ENCODE measurements around the gene ANKRD40.

Gene ANKRD40

GRCh38 chr17:50689251-50689650 is 18.5 kb downstream of the ANKRD40 start:
- TF ChIP-seq EZH2 (IDR thresholded peaks at IDR 0.05; ENCODE audit: borderline replicate concordance, low read length), result no peak
- Histone ChIP-seq H3K4me2 (ENCODE audit: low read length) (no peak overlapping the region), H3K36me3 (ENCODE audit: insufficient read depth, low read length) (peaks cover 18% of the 10 kb centered on the region), H3K9me2 (ENCODE audit: low read depth, low read length) (no peaks in the 10 kb centered on the region), H3K4me1 (ENCODE audit: insufficient read depth, low read length, severe bottlenecking) (no peaks in the 10 kb centered on the region), H3K9me3 (ENCODE audit: low read length) (no peaks in the 10 kb centered on the region), H3F3A (ENCODE audit: insufficient read depth, low read length) (no peaks in the 10 kb centered on the region), H4K20me1 (ENCODE audit: insufficient read depth, low read length) (no peaks in the 10 kb centered on the region), H3K79me2 (ENCODE audit: insufficient read depth, low read length) (no peaks in the 10 kb centered on the region), H2AFZ (ENCODE audit: low read length) (no peak overlapping the region), H3K9ac (ENCODE audit: low read length) (no peak overlapping the region), H3K27me3 (ENCODE audit: insufficient read depth, low read length) (no peaks in the 10 kb centered on the region), H3K27ac (ENCODE audit: low read depth, low read length, poor library complexity, severe bottlenecking) (no peak overlapping the region), H3K4me3 (ENCODE audit: low read depth, low read length, poor library complexity, severe bottlenecking) (no peak overlapping the region)

DNA sequence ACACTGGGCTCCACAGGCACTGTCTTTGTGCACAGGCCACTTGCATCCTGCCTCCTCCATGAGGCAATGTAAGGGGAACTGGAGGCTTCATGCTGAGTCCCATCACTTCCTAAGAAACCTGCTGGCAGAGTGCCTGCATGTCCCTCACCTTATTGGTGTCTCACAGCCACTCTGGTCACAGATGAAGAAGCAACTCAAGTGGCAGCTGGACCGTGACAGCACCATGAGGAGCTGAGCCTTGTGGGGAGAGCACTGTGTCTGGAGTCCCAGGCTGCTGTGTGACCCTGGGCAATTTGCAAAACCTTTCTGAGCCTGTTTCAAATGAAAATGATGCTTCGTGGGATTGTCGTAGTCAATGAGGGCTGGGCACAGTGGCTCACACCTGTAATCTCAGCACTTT is 19.5 kb downstream of the ANKRD40 start:
- no peaks in the 10 kb centered on the region for H3K79me2 ChIP-seq (ENCODE audit: insufficient read depth, low read length)
- H3K4me2 ChIP-seq (ENCODE audit: low read length), result no peak overlapping the region
- H3K4me3 ChIP-seq (ENCODE audit: low read depth, low read length, poor library complexity, severe bottlenecking), result no peak overlapping the region
- H3K9me3 ChIP-seq (ENCODE audit: low read length), result no peaks in the 10 kb centered on the region
- no peaks in the 10 kb centered on the region for H3K9me2 ChIP-seq (ENCODE audit: low read depth, low read length)
- H3K9ac ChIP-seq (ENCODE audit: low read length), result no peak overlapping the region
- H3K4me1 ChIP-seq (ENCODE audit: insufficient read depth, low read length, severe bottlenecking), result no peaks in the 10 kb centered on the region
- no peaks in the 10 kb centered on the region for H4K20me1 ChIP-seq (ENCODE audit: insufficient read depth, low read length)
- no peaks in the 10 kb centered on the region for H3F3A ChIP-seq (ENCODE audit: insufficient read depth, low read length)
- no peaks in the 10 kb centered on the region for H3K27me3 ChIP-seq (ENCODE audit: insufficient read depth, low read length)
- TF ChIP-seq EZH2 (IDR thresholded peaks at IDR 0.05; ENCODE audit: borderline replicate concordance, low read length), result no peak
- TF ChIP-seq, protein P1, sequence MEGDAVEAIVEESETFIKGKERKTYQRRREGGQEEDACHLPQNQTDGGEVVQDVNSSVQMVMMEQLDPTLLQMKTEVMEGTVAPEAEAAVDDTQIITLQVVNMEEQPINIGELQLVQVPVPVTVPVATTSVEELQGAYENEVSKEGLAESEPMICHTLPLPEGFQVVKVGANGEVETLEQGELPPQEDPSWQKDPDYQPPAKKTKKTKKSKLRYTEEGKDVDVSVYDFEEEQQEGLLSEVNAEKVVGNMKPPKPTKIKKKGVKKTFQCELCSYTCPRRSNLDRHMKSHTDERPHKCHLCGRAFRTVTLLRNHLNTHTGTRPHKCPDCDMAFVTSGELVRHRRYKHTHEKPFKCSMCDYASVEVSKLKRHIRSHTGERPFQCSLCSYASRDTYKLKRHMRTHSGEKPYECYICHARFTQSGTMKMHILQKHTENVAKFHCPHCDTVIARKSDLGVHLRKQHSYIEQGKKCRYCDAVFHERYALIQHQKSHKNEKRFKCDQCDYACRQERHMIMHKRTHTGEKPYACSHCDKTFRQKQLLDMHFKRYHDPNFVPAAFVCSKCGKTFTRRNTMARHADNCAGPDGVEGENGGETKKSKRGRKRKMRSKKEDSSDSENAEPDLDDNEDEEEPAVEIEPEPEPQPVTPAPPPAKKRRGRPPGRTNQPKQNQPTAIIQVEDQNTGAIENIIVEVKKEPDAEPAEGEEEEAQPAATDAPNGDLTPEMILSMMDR (IDR thresholded peaks at IDR 0.05; ENCODE audit: low read length), result no peak
- no peak overlapping the region for H3K27ac ChIP-seq (ENCODE audit: low read depth, low read length, poor library complexity, severe bottlenecking)
- no peak overlapping the region for H2AFZ ChIP-seq (ENCODE audit: low read length)
- peaks cover 10% of the 10 kb centered on the region for H3K36me3 ChIP-seq (ENCODE audit: insufficient read depth, low read length)

DNA sequence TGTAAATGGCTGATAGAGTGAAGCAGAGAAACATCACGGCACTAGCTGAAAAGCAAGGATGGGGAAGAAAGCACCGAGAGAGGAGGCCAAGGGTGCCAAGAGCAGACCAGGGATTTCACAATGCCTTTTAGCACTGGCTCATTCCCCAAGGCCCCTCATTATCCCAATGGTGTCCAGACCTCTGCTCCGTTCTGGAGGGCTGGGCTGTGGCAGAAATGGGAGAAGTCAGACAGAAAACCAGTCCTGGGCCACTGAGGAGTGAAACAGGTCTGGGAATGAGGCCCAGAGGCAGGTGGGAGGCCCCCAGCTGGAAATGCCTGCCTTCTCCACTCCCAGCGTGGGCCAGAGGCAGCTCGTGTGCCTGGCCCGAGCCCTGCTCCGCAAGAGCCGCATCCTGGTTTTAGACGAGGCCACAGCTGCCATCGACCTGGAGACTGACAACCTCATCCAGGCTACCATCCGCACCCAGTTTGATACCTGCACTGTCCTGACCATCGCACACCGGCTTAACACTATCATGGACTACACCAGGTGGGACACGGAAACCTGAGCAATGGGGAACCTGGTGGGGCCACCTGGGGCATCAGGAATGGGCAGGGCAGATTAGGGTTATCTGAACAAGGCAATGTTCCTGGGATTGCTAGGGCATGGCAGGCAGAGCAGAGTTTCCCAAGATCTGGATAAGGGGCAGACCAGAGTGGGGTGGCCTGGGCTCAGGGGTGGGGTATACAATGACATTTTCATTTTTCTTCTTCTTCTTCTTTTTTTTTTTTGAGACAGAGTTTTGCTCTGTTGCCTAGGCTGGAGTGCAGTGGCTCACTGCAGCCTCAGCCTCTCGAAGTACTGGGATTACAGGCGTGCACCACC is 20.3 kb downstream of the ANKRD40 start:
- Histone ChIP-seq H4K20me1 (ENCODE audit: insufficient read depth, low read length) (no peaks in the 10 kb centered on the region), H3K9ac (ENCODE audit: low read length) (no peak overlapping the region), H3K27ac (ENCODE audit: low read depth, low read length, poor library complexity, severe bottlenecking) (no peak overlapping the region), H3F3A (ENCODE audit: insufficient read depth, low read length) (no peaks in the 10 kb centered on the region), H3K9me2 (ENCODE audit: low read depth, low read length) (no peaks in the 10 kb centered on the region), H3K4me1 (ENCODE audit: insufficient read depth, low read length, severe bottlenecking) (no peaks in the 10 kb centered on the region), H2AFZ (ENCODE audit: low read length) (no peak overlapping the region), H3K4me2 (ENCODE audit: low read length) (no peak overlapping the region), H3K9me3 (ENCODE audit: low read length) (no peaks in the 10 kb centered on the region), H3K36me3 (ENCODE audit: insufficient read depth, low read length) (peaks cover 2% of the 10 kb centered on the region; the same call in 1 of the 2 replicates), H3K4me3 (ENCODE audit: low read depth, low read length, poor library complexity, severe bottlenecking) (no peak overlapping the region), H3K27me3 (ENCODE audit: insufficient read depth, low read length) (no peaks in the 10 kb centered on the region), H3K79me2 (ENCODE audit: insufficient read depth, low read length) (no peaks in the 10 kb centered on the region)
- TF ChIP-seq, protein P1 (IDR thresholded peaks at IDR 0.05; ENCODE audit: low read length), result no peak
- TF ChIP-seq EZH2 (IDR thresholded peaks at IDR 0.05; ENCODE audit: borderline replicate concordance, low read length), result no peak

All from OCI-LY1 (cell line).